Ishikawa (cell line): ENCODE data around the gene ZNF839.

Source experiments
- CEBPB ChIP-seq: IDR thresholded peaks from 2 replicates; pipeline ENCODE4 v1.6.1; 2012
- CREB1 ChIP-seq: IDR thresholded peaks from 2 replicates; pipeline ENCODE4 v1.6.1; 2012; ENCODE audit warnings: low read depth
- EGR1 ChIP-seq: IDR thresholded peaks from 2 replicates; pipeline ENCODE4 v1.6.1; 2012
- EP300 ChIP-seq: IDR thresholded peaks from 2 replicates; pipeline ENCODE4 v1.6.1; 2012; ENCODE audit warnings: borderline replicate concordance
- FOXM1 ChIP-seq: IDR thresholded peaks from 2 replicates; pipeline ENCODE4 v1.6.1; 2012; ENCODE audit warnings: low read depth, borderline replicate concordance
- MAX ChIP-seq: IDR thresholded peaks from 2 replicates; pipeline ENCODE4 v1.6.1; 2012
- NFIC ChIP-seq: IDR thresholded peaks from 2 replicates; pipeline ENCODE4 v1.6.1; 2012
- RAD21 ChIP-seq: IDR thresholded peaks from 2 replicates; pipeline ENCODE4 v1.6.1; 2012; ENCODE audit warnings: low read depth
- TAF1 ChIP-seq: IDR thresholded peaks from 2 replicates; pipeline ENCODE4 v1.6.1; 2012; ENCODE audit warnings: low read depth, mild to moderate bottlenecking
- TCF12 ChIP-seq: IDR thresholded peaks from 2 replicates; pipeline ENCODE4 v1.6.1; 2012; ENCODE audit warnings: low read depth
- TEAD4 ChIP-seq: IDR thresholded peaks from 2 replicates; pipeline ENCODE4 v1.6.1; 2012
- USF1 ChIP-seq: IDR thresholded peaks from 2 replicates; pipeline ENCODE4 v1.6.1; 2012
- YY1 ChIP-seq: IDR thresholded peaks from 2 replicates; pipeline ENCODE4 v1.6.1; 2012; ENCODE audit warnings: low read depth
- ZBTB7A ChIP-seq: IDR thresholded peaks from 2 replicates; pipeline ENCODE4 v1.6.1; 2012; ENCODE audit warnings: low read depth
- TF ChIP-seq, protein P1 (sequence below): IDR thresholded peaks from 2 replicates; pipeline ENCODE4 v1.6.1; 2012; ENCODE audit warnings: low read depth, mild to moderate bottlenecking

Gene ZNF839

GRCh38 chr14:102333390-102333789 is 13.8 kb downstream of the ZNF839 start:
- TF ChIP-seq EP300 (no peak), TEAD4 (no peak), TAF1 (no peak), NFIC (no peak), TCF12 (no peak), RAD21 (no peak), ZBTB7A (no peak), MAX (no peak), YY1 (no peak), CREB1 (no peak), CEBPB (no peak), USF1 (no peak)
- TF ChIP-seq, protein P1, sequence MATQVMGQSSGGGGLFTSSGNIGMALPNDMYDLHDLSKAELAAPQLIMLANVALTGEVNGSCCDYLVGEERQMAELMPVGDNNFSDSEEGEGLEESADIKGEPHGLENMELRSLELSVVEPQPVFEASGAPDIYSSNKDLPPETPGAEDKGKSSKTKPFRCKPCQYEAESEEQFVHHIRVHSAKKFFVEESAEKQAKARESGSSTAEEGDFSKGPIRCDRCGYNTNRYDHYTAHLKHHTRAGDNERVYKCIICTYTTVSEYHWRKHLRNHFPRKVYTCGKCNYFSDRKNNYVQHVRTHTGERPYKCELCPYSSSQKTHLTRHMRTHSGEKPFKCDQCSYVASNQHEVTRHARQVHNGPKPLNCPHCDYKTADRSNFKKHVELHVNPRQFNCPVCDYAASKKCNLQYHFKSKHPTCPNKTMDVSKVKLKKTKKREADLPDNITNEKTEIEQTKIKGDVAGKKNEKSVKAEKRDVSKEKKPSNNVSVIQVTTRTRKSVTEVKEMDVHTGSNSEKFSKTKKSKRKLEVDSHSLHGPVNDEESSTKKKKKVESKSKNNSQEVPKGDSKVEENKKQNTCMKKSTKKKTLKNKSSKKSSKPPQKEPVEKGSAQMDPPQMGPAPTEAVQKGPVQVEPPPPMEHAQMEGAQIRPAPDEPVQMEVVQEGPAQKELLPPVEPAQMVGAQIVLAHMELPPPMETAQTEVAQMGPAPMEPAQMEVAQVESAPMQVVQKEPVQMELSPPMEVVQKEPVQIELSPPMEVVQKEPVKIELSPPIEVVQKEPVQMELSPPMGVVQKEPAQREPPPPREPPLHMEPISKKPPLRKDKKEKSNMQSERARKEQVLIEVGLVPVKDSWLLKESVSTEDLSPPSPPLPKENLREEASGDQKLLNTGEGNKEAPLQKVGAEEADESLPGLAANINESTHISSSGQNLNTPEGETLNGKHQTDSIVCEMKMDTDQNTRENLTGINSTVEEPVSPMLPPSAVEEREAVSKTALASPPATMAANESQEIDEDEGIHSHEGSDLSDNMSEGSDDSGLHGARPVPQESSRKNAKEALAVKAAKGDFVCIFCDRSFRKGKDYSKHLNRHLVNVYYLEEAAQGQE, result no peak

DNA sequence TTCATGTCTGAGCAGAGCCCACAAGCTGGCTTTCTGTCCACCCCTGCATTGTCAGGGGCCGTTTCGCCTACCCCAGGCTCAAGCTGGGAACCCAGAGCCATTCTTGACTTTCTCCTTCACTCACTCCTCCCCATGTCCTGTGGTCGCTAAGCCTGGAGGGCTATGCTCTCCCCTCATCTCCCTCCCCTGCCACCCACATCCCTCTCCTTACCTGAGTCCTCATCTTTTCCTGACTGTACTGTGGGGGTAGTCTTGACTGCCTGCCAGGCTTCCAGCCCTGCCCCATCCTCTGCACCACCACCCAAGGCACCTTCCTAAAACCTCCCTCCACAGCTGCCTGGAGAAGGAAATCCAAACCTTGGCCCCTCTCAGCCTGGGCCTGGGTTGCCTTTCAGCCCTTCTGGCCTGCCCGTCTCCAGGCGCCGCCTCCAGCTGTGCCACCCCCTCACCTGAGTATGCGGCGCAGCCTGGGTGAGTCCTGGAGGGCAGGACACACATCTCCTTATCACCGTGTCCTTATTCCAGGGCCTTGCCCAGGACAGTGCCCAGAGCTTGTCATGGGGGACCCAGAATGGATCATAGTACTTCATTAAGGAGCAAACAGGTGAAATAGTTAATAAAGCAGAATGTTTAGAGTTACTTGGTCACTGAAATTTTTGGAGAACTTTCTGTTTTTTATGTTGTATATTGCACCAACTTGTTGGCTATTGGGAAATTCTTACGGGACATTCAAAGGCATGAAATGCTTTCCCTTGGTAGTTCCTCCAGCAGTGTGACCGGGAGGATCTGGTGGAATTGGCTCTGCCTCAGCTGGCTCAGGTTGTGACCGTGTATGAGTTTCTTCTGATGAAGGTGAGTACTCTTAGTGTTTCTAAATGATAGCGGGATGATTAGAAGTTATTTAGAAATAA is 14.5 kb downstream of the ZNF839 start:
- TF ChIP-seq EGR1 (no peak), CREB1 (no peak), ZBTB7A (no peak), TEAD4 (no peak), FOXM1 (no peak), NFIC (no peak), YY1 (no peak), USF1 (no peak), CEBPB (no peak)
- TF ChIP-seq, protein P1, result no peak

DNA sequence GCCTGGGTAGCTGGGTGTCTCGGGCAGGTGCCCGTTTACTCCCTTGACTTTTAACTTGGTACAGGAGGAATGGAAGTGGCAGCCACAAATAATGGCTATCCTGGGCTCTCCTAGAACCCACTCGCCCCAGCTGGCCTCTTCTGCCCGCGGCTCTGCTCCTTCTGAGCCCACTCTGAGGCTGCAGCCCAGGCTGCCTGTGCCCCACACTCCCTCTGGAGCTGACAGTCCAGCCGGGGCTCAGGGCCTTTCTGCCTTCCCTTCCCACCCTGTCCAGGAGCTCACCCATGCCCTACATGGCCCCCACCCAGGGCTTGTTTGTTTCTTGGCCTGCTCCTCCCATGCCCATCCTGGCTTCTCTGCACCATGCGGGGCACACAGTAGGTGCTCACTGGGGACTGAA is 15.6 kb downstream of the ZNF839 start:
- TF ChIP-seq TCF12 (no peak), NFIC (no peak), RAD21 (no peak), TAF1 (no peak), YY1 (no peak), MAX (no peak), TEAD4 (no peak), CEBPB (no peak), FOXM1 (no peak), CREB1 (no peak)
- TF ChIP-seq, protein P1, result no peak

- TF ChIP-seq CEBPB, result no peak
- no peak for TF ChIP-seq TAF1
- no peak for TF ChIP-seq TEAD4
- no peak for TF ChIP-seq EP300
- TF ChIP-seq FOXM1, result no peak
- no peak for TF ChIP-seq RAD21
- no peak for TF ChIP-seq MAX
These were observed 19.2 kb downstream of the ZNF839 start for GRCh38 chr14:102338724-102339123.

GRCh38 chr14:102341566-102341965 is 22.0 kb downstream of the ZNF839 start:
- TF ChIP-seq EP300 (no peak), CEBPB (no peak), FOXM1 (no peak), MAX (no peak), TCF12 (no peak), ZBTB7A (no peak), NFIC (no peak), TAF1 (no peak), RAD21 (no peak), USF1 (no peak), CREB1 (no peak), TEAD4 (no peak)
- TF ChIP-seq, protein P1, result no peak
